Trophoblast cell (in vitro differentiated cells and primary cell): Measurements from ENCODE around the gene TMEM235.

Experiments used
- DNase-seq, 2 donors: peaks; one replicate each; pipeline ENCODE4 v3.0.0-alpha.2; 2016
- H2AFZ ChIP-seq: 2 replicates; pipeline ENCODE4 v1.6.1; 2013; ENCODE audit warnings: low read length, moderate library complexity, mild to moderate bottlenecking; ENCODE audit not compliant: insufficient read depth, poor library complexity
- H2AK5ac ChIP-seq: 2 replicates; pipeline ENCODE4 v1.6.1; 2013; ENCODE audit warnings: mild to moderate bottlenecking, low read length
- H2BK120ac ChIP-seq: 2 replicates; pipeline ENCODE4 v1.6.1; 2013; ENCODE audit warnings: low read length, mild to moderate bottlenecking, moderate library complexity; ENCODE audit not compliant: insufficient read depth, poor library complexity
- H2BK12ac ChIP-seq: 2 replicates; pipeline ENCODE4 v1.6.1; 2013; ENCODE audit warnings: mild to moderate bottlenecking, low read length, moderate library complexity
- H2BK5ac ChIP-seq: 2 replicates; pipeline ENCODE4 v1.6.1; 2013; ENCODE audit warnings: low read length, low read depth, moderate library complexity, mild to moderate bottlenecking; ENCODE audit not compliant: poor library complexity
- H3K14ac ChIP-seq: 2 replicates; pipeline ENCODE4 v1.6.1; 2013; ENCODE audit warnings: mild to moderate bottlenecking, low read length
- H3K18ac ChIP-seq: 2 replicates; pipeline ENCODE4 v1.6.1; 2013; ENCODE audit warnings: mild to moderate bottlenecking, low read length
- H3K23ac ChIP-seq: 2 replicates; pipeline ENCODE4 v1.6.1; 2013; ENCODE audit warnings: low read length
- H3K27ac ChIP-seq: 2 replicates; pipeline ENCODE4 v1.5.1; 2013; ENCODE audit warnings: low read depth, mild to moderate bottlenecking, inconsistent platforms, low read length, moderate library complexity
- H3K27me3 ChIP-seq: 2 replicates; pipeline ENCODE4 v1.6.1; 2013; ENCODE audit warnings: inconsistent platforms, mild to moderate bottlenecking, low read length, moderate library complexity; ENCODE audit not compliant: insufficient read depth
- H3K36me3 ChIP-seq, 2 experiments: 1 replicate in 1 of 2; 2 replicates in 1 of 2; pipeline ENCODE4 v1.6.1; 2013; ENCODE audit warnings: low read length in 2 of 2, mild to moderate bottlenecking in 2 of 2, moderate library complexity in 1 of 2; ENCODE audit not compliant: insufficient read depth in 2 of 2, control insufficient read depth in 1 of 2
- H3K4ac ChIP-seq: 2 replicates; pipeline ENCODE4 v1.6.1; 2013; ENCODE audit warnings: low read depth, mild to moderate bottlenecking, low read length, moderate library complexity
- H3K4me1 ChIP-seq, 2 experiments: 1 replicate in 1 of 2; 2 replicates in 1 of 2; pipeline ENCODE4 v1.6.1; 2013; ENCODE audit warnings: low read length in 2 of 2, mild to moderate bottlenecking in 2 of 2, moderate library complexity in 1 of 2; ENCODE audit not compliant: insufficient read depth in 2 of 2, control insufficient read depth in 1 of 2
- H3K4me2 ChIP-seq: 2 replicates; pipeline ENCODE4 v1.6.1; 2013; ENCODE audit warnings: inconsistent platforms, mild to moderate bottlenecking, low read length, moderate library complexity
- H3K4me3 ChIP-seq: 2 replicates; pipeline ENCODE4 v1.5.1; 2013; ENCODE audit warnings: mild to moderate bottlenecking, low read depth, low read length, inconsistent platforms
- H3K79me1 ChIP-seq: one replicate; pipeline ENCODE4 v1.6.1; 2013; ENCODE audit warnings: low read length
- H3K79me2 ChIP-seq: 2 replicates; pipeline ENCODE4 v1.6.1; 2013; ENCODE audit warnings: low read length, mild to moderate bottlenecking; ENCODE audit not compliant: control insufficient read depth, insufficient read depth, poor library complexity
- H3K9ac ChIP-seq: 2 replicates; pipeline ENCODE4 v1.6.1; 2013; ENCODE audit warnings: mild to moderate bottlenecking, low read length
- H3K9me3 ChIP-seq: 2 replicates; pipeline ENCODE4 v1.6.1; 2013; ENCODE audit warnings: low read depth, mild to moderate bottlenecking, control low read depth, inconsistent platforms, low read length; ENCODE audit not compliant: insufficient read depth
- H4K12ac ChIP-seq: 2 replicates; pipeline ENCODE4 v1.6.1; 2013; ENCODE audit warnings: low read depth, mild to moderate bottlenecking, low read length, moderate library complexity
- H4K8ac ChIP-seq: 2 replicates; pipeline ENCODE4 v1.6.1; 2013; ENCODE audit warnings: low read depth, mild to moderate bottlenecking, low read length, moderate library complexity
- H4K91ac ChIP-seq: one replicate; pipeline ENCODE4 v1.6.1; 2013; ENCODE audit warnings: low read depth, mild to moderate bottlenecking, low read length, moderate library complexity
- WGBS: extraction: QIAGEN DNeasy Blood & Tissue Kit; methylation state at CpG from one replicate; pipeline ENCODE4 v1.1.7; 2013; ENCODE audit warnings: missing lambda C conversion rate; ENCODE audit not compliant: insufficient read length, insufficient coverage; ENCODE audit errors: extremely low coverage; 5-methylcytosine and 5-hydroxymethylcytosine counted together

Gene TMEM235

GRCh38 chr17:78240839-78241238 is 9.4 kb downstream of the TMEM235 start:
- WGBS, result no CpG with 5 or more reads among the region's 9 CpGs

GRCh38 chr17:78241277-78242023 is 10.0 kb downstream of the TMEM235 start:
- no peaks in the 10 kb centered on the region for H3K79me1 ChIP-seq
- no peak overlapping the region for H3K4ac ChIP-seq
- no peak overlapping the region for H3K27ac ChIP-seq
- H3K14ac ChIP-seq, result no peak overlapping the region
- no peak overlapping the region for H2BK120ac ChIP-seq
- H2AK5ac ChIP-seq, result no peak overlapping the region
- H3K36me3 ChIP-seq, result no peaks in the 10 kb centered on the region
- H2AFZ ChIP-seq, result no peak overlapping the region
- H3K4me1 ChIP-seq, result no peaks in the 10 kb centered on the region
- no peaks in the 10 kb centered on the region for H3K27me3 ChIP-seq
- no peak overlapping the region for H3K9ac ChIP-seq
- no peak overlapping the region for H3K4me3 ChIP-seq
- peaks cover 6% of the 10 kb centered on the region for H3K9me3 ChIP-seq
- no peak overlapping the region for H4K91ac ChIP-seq
- H4K12ac ChIP-seq, result no peak overlapping the region
- H2BK12ac ChIP-seq, result no peak overlapping the region
- H3K79me2 ChIP-seq, result no peaks in the 10 kb centered on the region
- H2BK5ac ChIP-seq, result no peak overlapping the region
- no CpG with 5 or more reads among the region's 13 CpGs for WGBS
- H3K4me2 ChIP-seq, result no peak overlapping the region
- no peak overlapping the region for H3K23ac ChIP-seq
- H4K8ac ChIP-seq, result no peak overlapping the region
- no peak overlapping the region for H3K18ac ChIP-seq
- DNase-seq, result no peak

More at GRCh38 chr17:78240839-78241238, 9.4 kb downstream of the TMEM235 start:
- Histone ChIP-seq H2BK5ac (no peak overlapping the region), H2BK120ac (no peak overlapping the region), H3K27ac (no peak overlapping the region), H3K79me1 (no peaks in the 10 kb centered on the region), H3K9me3 (peaks cover 6% of the 10 kb centered on the region), H4K8ac (no peak overlapping the region), H4K91ac (no peak overlapping the region), H3K9ac (no peak overlapping the region), H3K23ac (no peak overlapping the region), H3K4ac (no peak overlapping the region), H3K4me1 (no peaks in the 10 kb centered on the region), H2BK12ac (no peak overlapping the region), H3K79me2 (no peaks in the 10 kb centered on the region), H3K4me2 (no peak overlapping the region), H4K12ac (no peak overlapping the region), H3K14ac (no peak overlapping the region), H3K27me3 (no peaks in the 10 kb centered on the region), H3K18ac (no peak overlapping the region), H2AFZ (no peak overlapping the region), H3K36me3 (no peaks in the 10 kb centered on the region), H2AK5ac (no peak overlapping the region), H3K4me3 (no peak overlapping the region)
- DNase-seq, result no peak

- no peak for DNase-seq
- Histone ChIP-seq H2BK120ac (no peak overlapping the region), H3K4me1 (no peaks in the 10 kb centered on the region), H3K14ac (no peak overlapping the region), H3K4ac (no peak overlapping the region), H3K27me3 (no peaks in the 10 kb centered on the region), H3K9ac (no peak overlapping the region), H3K4me2 (no peak overlapping the region), H4K8ac (no peak overlapping the region), H4K91ac (no peak overlapping the region), H2BK5ac (no peak overlapping the region), H3K4me3 (no peak overlapping the region), H3K27ac (no peak overlapping the region), H2AK5ac (no peak overlapping the region), H3K23ac (no peak overlapping the region), H2AFZ (no peak overlapping the region), H2BK12ac (no peak overlapping the region), H4K12ac (no peak overlapping the region), H3K18ac (no peak overlapping the region), H3K9me3 (peaks cover 6% of the 10 kb centered on the region), H3K79me1 (peaks cover 4% of the 10 kb centered on the region), H3K79me2 (no peaks in the 10 kb centered on the region), H3K36me3 (no peaks in the 10 kb centered on the region)
- no CpG with 5 or more reads among the region's 21 CpGs for WGBS
Measured at GRCh38 chr17:78242024-78242742, 10.8 kb downstream of the TMEM235 start.

- Histone ChIP-seq H2AFZ (no peak overlapping the region), H3K79me2 (no peaks in the 10 kb centered on the region), H3K4me2 (no peak overlapping the region), H2BK12ac (no peak overlapping the region), H3K4me1 (peaks cover 2 to 6% of the 10 kb centered on the region in 2 experiments), H3K14ac (no peak overlapping the region), H3K27me3 (no peaks in the 10 kb centered on the region), H2AK5ac (no peak overlapping the region), H2BK5ac (peak overlapping the region; percentile 9), H3K27ac (no peak overlapping the region), H2BK120ac (no peak overlapping the region), H3K4ac (no peak overlapping the region), H3K18ac (no peak overlapping the region), H4K91ac (peak overlapping the region; percentile 45), H3K9me3 (peaks cover 4% of the 10 kb centered on the region), H4K12ac (no peak overlapping the region), H3K23ac (no peak overlapping the region), H3K79me1 (peaks cover 8% of the 10 kb centered on the region), H4K8ac (peak overlapping the region; percentile 32), H3K4me3 (no peak overlapping the region), H3K36me3 (no peaks in the 10 kb centered on the region), H3K9ac (peak overlapping the region; percentile 14)
- no CpG with 5 or more reads among the region's 8 CpGs for WGBS
- DNase-seq, result no peak
Measured at GRCh38 chr17:78247304-78247703, 15.9 kb downstream of the TMEM235 start.
